GM12878 (cell line): ENCODE measurements around the gene XCR1. TPM values are rescaled to one million over a fixed set of nuclear protein-coding genes. Genes with fewer than 3 reads are reported as not detected.

ENCODE experiments used
- ATAC-seq: fragments of 200-7000 bp; cut with Tn5 transposase; 3 replicates; pipeline ENCODE4 v1.9.1; 2020; ENCODE audit warnings: mild to moderate bottlenecking, moderate library complexity
- BruUV-seq: library from RNA; stranded (reverse); fragments of 400-500 nt; replicated peaks from 2 replicates; lab custom pipeline; 2021; lab: Mats Ljungman, UMichigan
- CTCF ChIA-PET: fragments of 300-600 bp; sonication (Branson Sonifier 250); formaldehyde crosslinking; extraction: SDS; loops from one replicate; lab custom pipeline; 2021; ENCODE audit warnings: inconsistent platforms; lab: Yijun Ruan, JAX
- POLR2A ChIA-PET: fragments of 350-600 bp; formaldehyde crosslinking; extraction: SDS; loops from one replicate; lab custom pipeline; 2021; ENCODE audit warnings: inconsistent platforms; lab: Charles Lee
- RAD21 ChIA-PET: fragments of 300-600 bp; sonication (Branson Sonifier 250); formaldehyde crosslinking; loops from one replicate; lab custom pipeline; 2023; ENCODE audit warnings: antibody characterized with exemption; ENCODE audit not compliant: unreplicated experiment; lab: Charles Lee
- SMC1A ChIA-PET: fragments of 300-600 bp; sonication (Branson Sonifier 250); formaldehyde crosslinking; loops from one replicate; lab custom pipeline; 2023; ENCODE audit not compliant: unreplicated experiment, uncharacterized antibody; lab: Charles Lee
- DNase-seq: peaks from one replicate; pipeline ENCODE4 v3.0.0-alpha.2; 2011; ENCODE audit warnings: low read depth, low spot score
- FAIRE-seq: peaks from 3 replicates; lab custom pipeline; 2011; peaks lifted over from hg19 to GRCh38; lab: Jason Lieb, UNC
- H2AFZ ChIP-seq: 2 replicates; pipeline ENCODE4 v1.6.0; 2011; ENCODE audit warnings: low read depth, low read length, control low read depth; ENCODE audit not compliant: control insufficient read depth
- H3K27ac ChIP-seq: 2 replicates; pipeline ENCODE4 v1.5.1; 2011; ENCODE audit warnings: control low read depth; ENCODE audit not compliant: control insufficient read depth, insufficient read depth
- H3K27me3 ChIP-seq, 2 experiments: replicated peaks in 1 of 2; 2 replicates each; pipeline versions ENCODE4 v1.6.0 to v1.6.1; 2011; ENCODE audit warnings: low read length in 1 of 2; ENCODE audit not compliant: control insufficient read depth in 2 of 2, insufficient read depth in 2 of 2
- H3K36me3 ChIP-seq, 2 experiments: 2 replicates each; pipeline ENCODE4 v1.5.1; 2011; ENCODE audit warnings: low read length in 1 of 2; ENCODE audit not compliant: control insufficient read depth in 2 of 2, insufficient read depth in 2 of 2
- H3K4me1 ChIP-seq: 2 replicates; pipeline ENCODE4 v1.6.1; 2011; ENCODE audit warnings: mild to moderate bottlenecking, low read length, moderate library complexity, mixed read lengths; ENCODE audit not compliant: control insufficient read depth, insufficient read depth
- H3K4me2 ChIP-seq: 2 replicates; pipeline ENCODE4 v1.6.0; 2011; ENCODE audit warnings: control low read depth; ENCODE audit not compliant: control insufficient read depth, insufficient read depth
- H3K4me3 ChIP-seq: fragments of 200-600 bp; sonication (generic); 2 replicates; pipeline ENCODE4 v1.5.1; 2016
- H3K79me2 ChIP-seq: 2 replicates; pipeline ENCODE4 v1.6.0; 2011; ENCODE audit warnings: low read length; ENCODE audit not compliant: control insufficient read depth, insufficient read depth
- H3K9ac ChIP-seq: 2 replicates; pipeline ENCODE4 v1.8.0; 2011; ENCODE audit warnings: low read length, control low read depth, mixed read lengths; ENCODE audit not compliant: control insufficient read depth, insufficient read depth
- H3K9me3 ChIP-seq: replicated peaks from 3 replicates; pipeline ENCODE4 v1.5.1; 2011; ENCODE audit warnings: mild to moderate bottlenecking, low read length; ENCODE audit not compliant: control insufficient read depth, insufficient read depth
- H4K20me1 ChIP-seq: 2 replicates; pipeline ENCODE4 v1.6.0; 2011; ENCODE audit not compliant: control insufficient read depth, insufficient read depth
- IKZF2 ChIP-seq, 2 experiments: fragments of 450-650 bp; IDR thresholded peaks; 2 replicates each; pipeline ENCODE4 v1.6.1; 2017; ENCODE audit warnings: mild to moderate bottlenecking in 2 of 2, moderate library complexity in 2 of 2
- MTA2 ChIP-seq: fragments of 450-650 bp; IDR thresholded peaks from 2 replicates; pipeline ENCODE4 v1.6.1; 2016; ENCODE audit warnings: low read depth, mild to moderate bottlenecking, moderate library complexity
- PML ChIP-seq: IDR thresholded peaks from 2 replicates; pipeline ENCODE4 v1.6.1; 2012; ENCODE audit warnings: low read length, inconsistent platforms
- SIX5 ChIP-seq: IDR thresholded peaks from 2 replicates; pipeline ENCODE4 v1.6.1; 2011; ENCODE audit warnings: mild to moderate bottlenecking, low read depth, low read length, moderate library complexity; ENCODE audit not compliant: severe bottlenecking
- SP1 ChIP-seq: IDR thresholded peaks from one replicate; pipeline ENCODE4 v1.6.1; 2011; ENCODE audit warnings: low read depth, low read length
- SREBF2 ChIP-seq: IDR thresholded peaks from 2 replicates; pipeline ENCODE4 v1.6.1; 2012; ENCODE audit warnings: mild to moderate bottlenecking, low read length
- ZNF24 ChIP-seq: fragments of 450-650 bp; IDR thresholded peaks from 2 replicates; pipeline ENCODE4 v1.6.1; 2017; ENCODE audit warnings: antibody characterized with exemption, mild to moderate bottlenecking
- ZNF622 ChIP-seq: fragments of 450-650 bp; IDR thresholded peaks from 2 replicates; pipeline ENCODE4 v1.6.1; 2017; ENCODE audit warnings: mild to moderate bottlenecking, inconsistent platforms
- WGBS: methylation state at CpG from one replicate; pipeline ENCODE4 v1.1.6; 2016; ENCODE audit warnings: low lambda C conversion rate; ENCODE audit not compliant: insufficient replicate concordance, insufficient coverage; ENCODE audit errors: missing lambda C conversion rate; 5-methylcytosine and 5-hydroxymethylcytosine counted together
- in situ Hi-C: fragments of 300-500 bp; cut with MboI; formaldehyde crosslinking; loops from 9 replicates; pipeline ENCODE4 v1.14.3; 2018; ENCODE audit warnings: mixed read lengths
- intact Hi-C: fragments of 100-400 bp; cut with micrococcal nuclease; formaldehyde crosslinking; loops from one replicate; pipeline ENCODE4 v1.14.2; 2022; ENCODE audit not compliant: unreplicated experiment
- polyA plus RNA-seq, 11 experiments: library from polyadenylated mRNA; depleted of rRNA in 4 of 11; unstranded in 6 of 11; stranded (reverse) in 5 of 11; fragments of >200 nt; fragmentation: Nextera tagmentation in 4 of 11; fragmentation: Illumina TruSeq in 1 of 11; extraction: Ambion mirVana in 4 of 11; extraction: Trizol in 1 of 11; gene quantifications; 1 replicate in 1 of 11; 2 replicates in 10 of 11; pipeline versions ENCODE4 v1.2.1 to v1.2.3, GENCODE V29; 2011 to 2016; ENCODE audit warnings: inconsistent platforms in 2 of 11, missing spikeins in 2 of 11, low read depth in 1 of 11
- total RNA-seq, 4 experiments: library from RNA; depleted of rRNA in 3 of 4; stranded (reverse); fragments of >200 nt in 3 of 4; fragmentation: Illumina TruSeq in 1 of 4; extraction: Trizol in 1 of 4; gene quantifications; 2 replicates each; pipeline versions ENCODE4 v1.2.1 to v1.2.3, GENCODE V29; 2013 to 2021
- TF ChIP-seq, protein P1 (sequence below): fragments of 450-650 bp; IDR thresholded peaks from 2 replicates; pipeline ENCODE4 v1.6.1; 2016; ENCODE audit warnings: mild to moderate bottlenecking, moderate library complexity, borderline replicate concordance
- TF ChIP-seq, protein P2 (sequence below): fragments of 450-650 bp; IDR thresholded peaks from 2 replicates; pipeline ENCODE4 v1.6.1; 2018; ENCODE audit warnings: mild to moderate bottlenecking, low read depth, moderate library complexity; ENCODE audit not compliant: partially characterized antibody
- TF ChIP-seq, protein P3 (sequence below): fragments of 450-650 bp; conservative IDR thresholded peaks from 2 replicates; pipeline ENCODE4 v1.6.1; 2017; ENCODE audit warnings: mild to moderate bottlenecking, moderate library complexity
- TF ChIP-seq, protein P4 (sequence below): fragments of 450-650 bp; IDR thresholded peaks from 2 replicates; pipeline ENCODE4 v1.6.1; 2017; ENCODE audit warnings: mild to moderate bottlenecking

XCR1 gene
- total and polyA plus RNA-seq, 10 of the 15 experiments (the other 5 are each of a cell fraction or from before 2014, with no cell fraction given), result 0.02 to 0.29 (median 0.13) TPM; not detected in 2

DNA sequence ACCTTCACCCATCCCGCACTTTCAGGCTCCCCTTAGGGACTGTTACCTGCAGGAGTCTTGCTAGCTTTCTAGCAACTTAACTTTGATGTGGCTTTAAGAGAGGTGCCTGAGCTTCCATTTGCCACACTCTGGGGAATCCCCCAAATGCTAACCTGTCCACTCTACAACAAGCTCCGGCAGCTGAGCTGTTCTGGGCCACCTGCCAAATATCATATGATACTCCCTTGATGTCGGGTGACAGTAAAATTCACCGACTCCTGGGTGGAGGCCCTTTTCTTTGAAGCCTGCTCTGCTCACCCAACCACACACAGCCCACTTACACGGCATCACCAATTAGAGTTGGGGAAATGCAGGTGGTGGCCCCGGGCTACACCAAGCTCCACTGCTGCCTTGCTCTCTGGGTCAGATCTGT, 38.0 kb upstream of the XCR1 start:
- CTCF ChIA-PET, result interaction anchor here (1.1 to 8.9 kb wide), 9 partner anchors 12 to 313 kb away, joined by 3 to 110 read pairs (median 5); no protein-coding TSS in a partner anchor
- Histone ChIP-seq H3K4me1 (peaks cover 19% of the 10 kb centered on the region), H4K20me1 (no peaks in the 10 kb centered on the region), H3K27ac (no peak overlapping the region), H3K79me2 (no peaks in the 10 kb centered on the region), H3K9ac (no peak overlapping the region; the same call in 1 of the 2 replicates), H3K4me2 (peak overlapping the region; percentile 47; the same call in 1 of the 2 replicates), H3K9me3 (no peaks in the 10 kb centered on the region), H3K27me3 (no peaks in the 10 kb centered on the region), H3K36me3 (no peaks in the 10 kb centered on the region), H2AFZ (no peak overlapping the region), H3K4me3 (no peak overlapping the region)
- POLR2A ChIA-PET, result interaction anchor here (0.8 to 1.7 kb wide), 7 partner anchors 32 to 349 kb away, joined by 3 to 8 read pairs (median 6); partner anchors contain the start of gene FYCO1
- intact Hi-C loops (no loop called here), in situ Hi-C loops (loop anchor here (10.0 kb wide), 1 partner anchor 310 kb away; no protein-coding TSS in a partner anchor)
- BruUV-seq, result no TSS peak
- FAIRE-seq (peak; percentile 77), ATAC-seq (peak; percentile 96), DNase-seq (peak; percentile 56)
- SMC1A ChIA-PET, result interaction anchor here (0.6 to 7.8 kb wide), 15 partner anchors 12 to 313 kb away, joined by 3 to 59 read pairs (median 4); partner anchors contain the start of genes CCR1 and FYCO1
- under 1% methylated on average over 6 of the region's 6 CpGs for WGBS
- RAD21 ChIA-PET, result interaction anchor here (0.6 to 6.1 kb wide), 19 partner anchors 11 to 307 kb away, joined by 3 to 67 read pairs (median 4); partner anchors contain the start of gene CCR1
- TF ChIP-seq IKZF2 (IDR thresholded peaks at IDR 0.05), result peak; percentile 96 to 97
- TF ChIP-seq ZNF622, result no peak
- TF ChIP-seq SREBF2, result no peak
- TF ChIP-seq, protein P1, sequence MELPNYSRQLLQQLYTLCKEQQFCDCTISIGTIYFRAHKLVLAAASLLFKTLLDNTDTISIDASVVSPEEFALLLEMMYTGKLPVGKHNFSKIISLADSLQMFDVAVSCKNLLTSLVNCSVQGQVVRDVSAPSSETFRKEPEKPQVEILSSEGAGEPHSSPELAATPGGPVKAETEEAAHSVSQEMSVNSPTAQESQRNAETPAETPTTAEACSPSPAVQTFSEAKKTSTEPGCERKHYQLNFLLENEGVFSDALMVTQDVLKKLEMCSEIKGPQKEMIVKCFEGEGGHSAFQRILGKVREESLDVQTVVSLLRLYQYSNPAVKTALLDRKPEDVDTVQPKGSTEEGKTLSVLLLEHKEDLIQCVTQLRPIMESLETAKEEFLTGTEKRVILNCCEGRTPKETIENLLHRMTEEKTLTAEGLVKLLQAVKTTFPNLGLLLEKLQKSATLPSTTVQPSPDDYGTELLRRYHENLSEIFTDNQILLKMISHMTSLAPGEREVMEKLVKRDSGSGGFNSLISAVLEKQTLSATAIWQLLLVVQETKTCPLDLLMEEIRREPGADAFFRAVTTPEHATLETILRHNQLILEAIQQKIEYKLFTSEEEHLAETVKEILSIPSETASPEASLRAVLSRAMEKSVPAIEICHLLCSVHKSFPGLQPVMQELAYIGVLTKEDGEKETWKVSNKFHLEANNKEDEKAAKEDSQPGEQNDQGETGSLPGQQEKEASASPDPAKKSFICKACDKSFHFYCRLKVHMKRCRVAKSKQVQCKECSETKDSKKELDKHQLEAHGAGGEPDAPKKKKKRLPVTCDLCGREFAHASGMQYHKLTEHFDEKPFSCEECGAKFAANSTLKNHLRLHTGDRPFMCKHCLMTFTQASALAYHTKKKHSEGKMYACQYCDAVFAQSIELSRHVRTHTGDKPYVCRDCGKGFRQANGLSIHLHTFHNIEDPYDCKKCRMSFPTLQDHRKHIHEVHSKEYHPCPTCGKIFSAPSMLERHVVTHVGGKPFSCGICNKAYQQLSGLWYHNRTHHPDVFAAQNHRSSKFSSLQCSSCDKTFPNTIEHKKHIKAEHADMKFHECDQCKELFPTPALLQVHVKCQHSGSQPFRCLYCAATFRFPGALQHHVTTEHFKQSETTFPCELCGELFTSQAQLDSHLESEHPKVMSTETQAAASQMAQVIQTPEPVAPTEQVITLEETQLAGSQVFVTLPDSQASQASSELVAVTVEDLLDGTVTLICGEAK, result no peak
- TF ChIP-seq, protein P2, sequence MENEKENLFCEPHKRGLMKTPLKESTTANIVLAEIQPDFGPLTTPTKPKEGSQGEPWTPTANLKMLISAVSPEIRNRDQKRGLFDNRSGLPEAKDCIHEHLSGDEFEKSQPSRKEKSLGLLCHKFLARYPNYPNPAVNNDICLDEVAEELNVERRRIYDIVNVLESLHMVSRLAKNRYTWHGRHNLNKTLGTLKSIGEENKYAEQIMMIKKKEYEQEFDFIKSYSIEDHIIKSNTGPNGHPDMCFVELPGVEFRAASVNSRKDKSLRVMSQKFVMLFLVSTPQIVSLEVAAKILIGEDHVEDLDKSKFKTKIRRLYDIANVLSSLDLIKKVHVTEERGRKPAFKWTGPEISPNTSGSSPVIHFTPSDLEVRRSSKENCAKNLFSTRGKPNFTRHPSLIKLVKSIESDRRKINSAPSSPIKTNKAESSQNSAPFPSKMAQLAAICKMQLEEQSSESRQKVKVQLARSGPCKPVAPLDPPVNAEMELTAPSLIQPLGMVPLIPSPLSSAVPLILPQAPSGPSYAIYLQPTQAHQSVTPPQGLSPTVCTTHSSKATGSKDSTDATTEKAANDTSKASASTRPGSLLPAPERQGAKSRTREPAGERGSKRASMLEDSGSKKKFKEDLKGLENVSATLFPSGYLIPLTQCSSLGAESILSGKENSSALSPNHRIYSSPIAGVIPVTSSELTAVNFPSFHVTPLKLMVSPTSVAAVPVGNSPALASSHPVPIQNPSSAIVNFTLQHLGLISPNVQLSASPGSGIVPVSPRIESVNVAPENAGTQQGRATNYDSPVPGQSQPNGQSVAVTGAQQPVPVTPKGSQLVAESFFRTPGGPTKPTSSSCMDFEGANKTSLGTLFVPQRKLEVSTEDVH, result no peak
- TF ChIP-seq, protein P3, sequence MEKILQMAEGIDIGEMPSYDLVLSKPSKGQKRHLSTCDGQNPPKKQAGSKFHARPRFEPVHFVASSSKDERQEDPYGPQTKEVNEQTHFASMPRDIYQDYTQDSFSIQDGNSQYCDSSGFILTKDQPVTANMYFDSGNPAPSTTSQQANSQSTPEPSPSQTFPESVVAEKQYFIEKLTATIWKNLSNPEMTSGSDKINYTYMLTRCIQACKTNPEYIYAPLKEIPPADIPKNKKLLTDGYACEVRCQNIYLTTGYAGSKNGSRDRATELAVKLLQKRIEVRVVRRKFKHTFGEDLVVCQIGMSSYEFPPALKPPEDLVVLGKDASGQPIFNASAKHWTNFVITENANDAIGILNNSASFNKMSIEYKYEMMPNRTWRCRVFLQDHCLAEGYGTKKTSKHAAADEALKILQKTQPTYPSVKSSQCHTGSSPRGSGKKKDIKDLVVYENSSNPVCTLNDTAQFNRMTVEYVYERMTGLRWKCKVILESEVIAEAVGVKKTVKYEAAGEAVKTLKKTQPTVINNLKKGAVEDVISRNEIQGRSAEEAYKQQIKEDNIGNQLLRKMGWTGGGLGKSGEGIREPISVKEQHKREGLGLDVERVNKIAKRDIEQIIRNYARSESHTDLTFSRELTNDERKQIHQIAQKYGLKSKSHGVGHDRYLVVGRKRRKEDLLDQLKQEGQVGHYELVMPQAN, result no peak
- TF ChIP-seq SP1, result no peak
- peak; percentile 85 for TF ChIP-seq MTA2
- TF ChIP-seq, protein P4, sequence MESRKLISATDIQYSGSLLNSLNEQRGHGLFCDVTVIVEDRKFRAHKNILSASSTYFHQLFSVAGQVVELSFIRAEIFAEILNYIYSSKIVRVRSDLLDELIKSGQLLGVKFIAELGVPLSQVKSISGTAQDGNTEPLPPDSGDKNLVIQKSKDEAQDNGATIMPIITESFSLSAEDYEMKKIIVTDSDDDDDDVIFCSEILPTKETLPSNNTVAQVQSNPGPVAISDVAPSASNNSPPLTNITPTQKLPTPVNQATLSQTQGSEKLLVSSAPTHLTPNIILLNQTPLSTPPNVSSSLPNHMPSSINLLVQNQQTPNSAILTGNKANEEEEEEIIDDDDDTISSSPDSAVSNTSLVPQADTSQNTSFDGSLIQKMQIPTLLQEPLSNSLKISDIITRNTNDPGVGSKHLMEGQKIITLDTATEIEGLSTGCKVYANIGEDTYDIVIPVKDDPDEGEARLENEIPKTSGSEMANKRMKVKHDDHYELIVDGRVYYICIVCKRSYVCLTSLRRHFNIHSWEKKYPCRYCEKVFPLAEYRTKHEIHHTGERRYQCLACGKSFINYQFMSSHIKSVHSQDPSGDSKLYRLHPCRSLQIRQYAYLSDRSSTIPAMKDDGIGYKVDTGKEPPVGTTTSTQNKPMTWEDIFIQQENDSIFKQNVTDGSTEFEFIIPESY, result no peak
- no peak for TF ChIP-seq ZNF24
- TF ChIP-seq SIX5, result no peak
- TF ChIP-seq PML, result no peak
